HL-60/S4 treated with retinoic acid at 250 ng/mL for 4 days and 3 days (cell line): Measurements from ENCODE around the gene TACSTD2.
"Not testable (repeated sequence)": the region's sequence is repeated elsewhere in the genome, so short reads cannot be mapped to it uniquely, and the experiment has no call there.

ENCODE experiments used
- in situ Hi-C: fragments of 300-500 bp; cut with MboI; formaldehyde crosslinking; loops from 2 replicates; pipeline ENCODE4 v1.7.0; 2022; ENCODE audit warnings: low sequenced_read_pairs

Gene TACSTD2

GRCh38 chr1:58588396-58588795, 11.3 kb upstream of the TACSTD2 start:
- in situ Hi-C loops: no loop called here

GRCh38 chr1:58587667-58588066, 10.6 kb upstream of the TACSTD2 start:
- in situ Hi-C loops: no loop called here

GRCh38 chr1:58586271-58586670, 9.2 kb upstream of the TACSTD2 start:
- in situ Hi-C loops: no loop called here

DNA sequence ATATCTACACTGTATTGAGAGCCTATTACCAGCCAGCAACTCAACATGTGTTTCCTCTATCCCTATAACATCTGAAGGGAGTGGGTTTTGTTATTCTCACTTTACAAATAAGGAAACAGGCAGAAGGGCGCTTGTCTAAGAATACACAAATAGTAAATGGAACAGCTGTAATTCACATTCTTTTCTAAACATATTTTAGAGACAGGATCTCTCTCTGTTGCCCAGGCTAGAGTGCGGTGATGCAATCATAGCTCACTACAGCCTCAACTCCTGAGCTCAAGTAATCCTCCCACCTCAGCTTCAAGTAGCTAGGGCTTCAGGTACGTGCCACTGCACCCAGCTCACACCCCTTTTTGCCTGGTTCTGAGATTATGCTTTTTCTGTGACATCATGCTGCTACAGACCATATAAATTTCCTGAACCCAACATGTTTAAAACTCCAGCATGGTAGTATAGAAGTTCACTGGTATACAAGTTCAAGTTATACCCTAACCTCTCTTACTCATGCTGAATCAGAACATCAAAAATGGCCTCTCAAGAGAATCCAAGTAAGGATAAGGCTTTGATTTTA, 8.6 kb upstream of the TACSTD2 start:
- in situ Hi-C loops: no loop called here

DNA sequence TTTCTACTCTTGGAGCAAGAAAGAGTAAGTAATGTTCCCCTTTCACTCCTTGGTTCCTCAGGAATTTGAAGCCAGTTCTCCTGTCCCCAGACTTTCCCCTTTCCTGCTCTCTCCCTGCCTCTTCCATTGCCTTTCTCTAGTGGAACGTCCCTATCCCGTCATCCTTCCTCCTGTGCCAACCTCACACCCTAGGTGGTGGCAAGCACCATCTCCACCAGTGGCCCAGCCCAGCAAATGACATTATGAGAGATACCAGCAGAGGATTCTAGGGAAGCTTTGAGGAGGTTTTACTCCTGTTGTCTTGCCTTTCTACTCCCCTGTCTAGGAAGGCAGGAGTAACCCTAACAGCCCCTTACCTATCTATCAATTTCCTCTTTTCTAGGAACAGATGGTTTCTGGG, 8.1 kb upstream of the TACSTD2 start:
- in situ Hi-C loops: no loop called here

- in situ Hi-C loops: no loop called here
Measured at GRCh38 chr1:58584082-58584895, 7.2 kb upstream of the TACSTD2 start.

GRCh38 chr1:58583496-58583895, 6.4 kb upstream of the TACSTD2 start:
- in situ Hi-C loops: no loop called here

DNA sequence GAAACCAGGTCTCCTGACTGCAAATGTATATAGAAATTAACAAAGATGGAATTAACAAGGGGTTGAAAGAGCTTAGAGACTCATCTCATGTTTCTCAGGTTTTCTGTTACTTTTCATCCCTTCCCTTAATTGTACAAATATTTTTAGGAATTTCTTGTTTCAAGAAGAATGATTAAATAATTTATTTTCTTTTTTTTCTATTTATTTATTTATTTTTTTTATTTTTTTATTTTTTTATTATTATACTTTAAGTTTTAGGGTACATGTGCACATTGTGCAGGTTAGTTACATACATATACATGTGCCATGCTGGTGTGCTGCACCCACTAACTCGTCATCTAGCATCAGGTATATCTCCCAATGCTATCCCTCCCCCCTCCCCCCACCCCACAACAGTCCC, 5.1 kb upstream of the TACSTD2 start:
- in situ Hi-C loops: not testable (repeated sequence)

GRCh38 chr1:58581641-58582040, 4.6 kb upstream of the TACSTD2 start:
- in situ Hi-C loops: no loop called here

GRCh38 chr1:58580186-58580585, 3.1 kb upstream of the TACSTD2 start:
- in situ Hi-C loops: no loop called here

GRCh38 chr1:58577654-58578030, 590 bp upstream of the TACSTD2 start:
- in situ Hi-C loops: no loop called here

DNA sequence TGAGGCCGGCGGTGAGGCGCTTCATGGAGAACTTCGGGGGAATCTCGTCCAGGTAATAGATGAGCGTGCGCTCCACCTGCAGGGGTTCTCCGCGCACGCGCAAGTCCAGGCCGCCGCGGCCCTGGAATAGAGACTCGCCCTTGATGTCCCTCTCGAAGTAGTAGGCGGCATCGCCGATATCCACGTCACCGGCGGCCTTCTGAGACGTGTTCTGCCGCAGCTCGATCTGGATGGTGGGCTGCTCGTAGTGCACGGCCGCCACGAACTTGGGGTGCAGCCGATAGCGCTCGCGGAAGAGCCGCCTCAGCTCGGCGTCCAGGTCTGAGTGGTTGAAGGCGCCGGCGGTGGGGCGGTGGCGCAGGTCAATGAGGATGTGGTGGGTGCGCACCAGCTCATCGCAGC, 726 bp downstream of the TACSTD2 start:
- in situ Hi-C loops: no loop called here

GRCh38 chr1:58575551-58576324, 1.3 kb downstream of the TACSTD2 start:
- in situ Hi-C loops: no loop called here

GRCh38 chr1:58574816-58575215, 2.2 kb downstream of the TACSTD2 start:
- in situ Hi-C loops: no loop called here

GRCh38 chr1:58573705-58574591, 3.1 kb downstream of the TACSTD2 start:
- in situ Hi-C loops: no loop called here

GRCh38 chr1:58573138-58573537, 3.9 kb downstream of the TACSTD2 start:
- in situ Hi-C loops: no loop called here

GRCh38 chr1:58572690-58573089, 4.4 kb downstream of the TACSTD2 start:
- in situ Hi-C loops: no loop called here

DNA sequence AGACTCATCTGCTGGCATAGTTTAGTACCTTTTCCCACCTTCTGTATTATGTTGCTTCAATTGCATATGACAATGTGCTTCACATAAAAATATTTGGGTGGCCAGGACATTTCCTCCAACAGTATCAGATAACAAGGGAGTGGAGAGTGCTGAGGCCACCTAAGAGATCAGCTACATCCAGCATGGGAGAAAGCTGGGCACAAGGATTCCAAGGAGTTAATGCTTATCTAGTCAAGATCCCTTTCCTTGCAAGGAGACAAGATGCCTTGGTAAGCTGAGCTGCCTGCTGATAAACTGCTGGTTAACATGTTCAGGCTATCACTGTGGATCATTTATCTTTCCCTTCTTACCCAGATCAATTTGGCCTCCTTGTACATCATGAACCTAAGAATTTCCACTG, 5.4 kb downstream of the TACSTD2 start:
- in situ Hi-C loops: no loop called here

- in situ Hi-C loops: no loop called here
Measured at GRCh38 chr1:58570817-58571216, 6.2 kb downstream of the TACSTD2 start.

DNA sequence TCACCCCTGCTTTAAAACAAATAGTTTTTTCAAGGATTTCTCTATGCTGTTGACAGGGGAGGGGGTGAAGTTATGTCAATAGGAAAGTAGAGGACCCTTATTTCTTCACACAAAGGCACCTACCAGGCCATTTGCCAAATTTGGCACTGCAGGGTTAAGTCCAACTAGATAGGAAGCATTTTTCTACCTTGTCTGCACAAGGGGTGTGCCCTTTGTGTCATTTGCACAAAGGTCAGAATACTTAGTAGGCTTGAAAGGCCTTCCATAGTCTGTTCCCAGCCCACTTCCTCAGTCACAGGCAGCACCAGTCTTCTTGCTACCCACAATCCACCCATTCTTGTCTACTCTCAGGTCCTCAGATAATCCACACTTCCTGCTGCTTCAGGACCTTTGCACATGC, 7.0 kb downstream of the TACSTD2 start:
- in situ Hi-C loops: no loop called here

DNA sequence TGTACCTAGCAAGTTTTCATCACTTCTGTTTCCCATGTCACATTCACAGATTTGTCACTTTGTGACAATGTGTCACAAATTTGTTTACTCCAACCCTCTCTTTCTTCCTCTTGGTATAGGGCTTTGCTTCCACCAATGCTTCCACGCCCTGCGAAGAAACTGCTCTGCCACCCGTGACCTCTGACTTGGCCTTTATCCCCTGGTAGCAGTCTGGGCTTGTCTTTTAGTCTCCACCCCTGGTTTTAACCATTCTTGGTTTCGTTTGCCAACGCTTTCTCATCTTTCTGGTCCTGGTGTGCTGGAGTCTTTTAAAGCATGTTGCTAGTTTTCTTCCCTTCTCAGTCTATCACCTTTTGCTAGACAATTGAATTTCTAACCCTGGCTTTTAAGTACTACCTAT, 8.1 kb downstream of the TACSTD2 start:
- in situ Hi-C loops: no loop called here
